ENCODE data around the gene CEP55.

- no peak for TF ChIP-seq POLR2A (IDR thresholded peaks at IDR 0.05)
- TF ChIP-seq, protein P1, sequence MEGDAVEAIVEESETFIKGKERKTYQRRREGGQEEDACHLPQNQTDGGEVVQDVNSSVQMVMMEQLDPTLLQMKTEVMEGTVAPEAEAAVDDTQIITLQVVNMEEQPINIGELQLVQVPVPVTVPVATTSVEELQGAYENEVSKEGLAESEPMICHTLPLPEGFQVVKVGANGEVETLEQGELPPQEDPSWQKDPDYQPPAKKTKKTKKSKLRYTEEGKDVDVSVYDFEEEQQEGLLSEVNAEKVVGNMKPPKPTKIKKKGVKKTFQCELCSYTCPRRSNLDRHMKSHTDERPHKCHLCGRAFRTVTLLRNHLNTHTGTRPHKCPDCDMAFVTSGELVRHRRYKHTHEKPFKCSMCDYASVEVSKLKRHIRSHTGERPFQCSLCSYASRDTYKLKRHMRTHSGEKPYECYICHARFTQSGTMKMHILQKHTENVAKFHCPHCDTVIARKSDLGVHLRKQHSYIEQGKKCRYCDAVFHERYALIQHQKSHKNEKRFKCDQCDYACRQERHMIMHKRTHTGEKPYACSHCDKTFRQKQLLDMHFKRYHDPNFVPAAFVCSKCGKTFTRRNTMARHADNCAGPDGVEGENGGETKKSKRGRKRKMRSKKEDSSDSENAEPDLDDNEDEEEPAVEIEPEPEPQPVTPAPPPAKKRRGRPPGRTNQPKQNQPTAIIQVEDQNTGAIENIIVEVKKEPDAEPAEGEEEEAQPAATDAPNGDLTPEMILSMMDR (IDR thresholded peaks at IDR 0.05) = no peak
Observed at GRCh38 chr10:93463723-93464476, 32.5 kb upstream of the CEP55 start.

Data from suprapubic skin (tissue), 3 donors.